A549 (cell line): Measurements from ENCODE around the gene DAGLA.

ENCODE experiments used
- BHLHE40 ChIP-seq: IDR thresholded peaks from 2 replicates; pipeline ENCODE4 v1.6.1; 2012; ENCODE audit warnings: low read depth, low read length, inconsistent platforms
- CHD2 ChIP-seq: fragments of 150-350 bp; IDR thresholded peaks from 2 replicates; pipeline ENCODE4 v1.6.1; 2014; ENCODE audit warnings: low read length; ENCODE audit not compliant: partially characterized antibody
- EP300 ChIP-seq, 2 experiments: fragments of >200 bp; sonication (Bioruptor Twin); formaldehyde crosslinking; IDR thresholded peaks; 2 replicates in 1 of 2; 3 replicates in 1 of 2; pipeline ENCODE4 v1.6.1; 2016 to 2017
- HOXA7 ChIP-seq: fragments of 250-450 bp; sonication (Bioruptor Pico); IDR thresholded peaks from 2 replicates; pipeline ENCODE4 v1.5.0; 2020; ENCODE audit warnings: mild to moderate bottlenecking, moderate library complexity
- MAFK ChIP-seq: fragments of 450-650 bp; IDR thresholded peaks from 2 replicates; pipeline ENCODE4 v1.6.1; 2014; ENCODE audit not compliant: partially characterized antibody
- MYC ChIP-seq: IDR thresholded peaks from 2 replicates; pipeline ENCODE4 v1.6.1; 2012; ENCODE audit warnings: mild to moderate bottlenecking, inconsistent platforms, low read length, improper control_type of control experiment, borderline replicate concordance
- NR3C1 ChIP-seq: fragments of >200 bp; sonication (Bioruptor Twin); formaldehyde crosslinking; IDR thresholded peaks from 3 replicates; pipeline ENCODE4 v1.6.1; 2017
- POLR2A ChIP-seq: IDR thresholded peaks from 2 replicates; pipeline ENCODE4 v1.6.1; 2012; ENCODE audit warnings: mild to moderate bottlenecking, low read length
- RAD21 ChIP-seq, 2 experiments: fragments of >200 bp in 1 of 2; sonication (Bioruptor Twin) in 1 of 2; formaldehyde crosslinking in 1 of 2; IDR thresholded peaks in 1 of 2; conservative IDR thresholded peaks in 1 of 2; 2 replicates in 1 of 2; 3 replicates in 1 of 2; pipeline ENCODE4 v1.6.1; 2012 to 2018; ENCODE audit warnings: inconsistent platforms in 1 of 2
- RCOR1 ChIP-seq: fragments of 150-350 bp; IDR thresholded peaks from 2 replicates; pipeline ENCODE4 v1.6.1; 2014; ENCODE audit warnings: antibody characterized with exemption, low read length, low read depth
- RFX5 ChIP-seq: fragments of 450-650 bp; IDR thresholded peaks from 2 replicates; pipeline ENCODE4 v1.7.1; 2014; ENCODE audit warnings: antibody characterized with exemption, mild to moderate bottlenecking, moderate library complexity
- ZNF302 ChIP-seq: fragments of 250-450 bp; sonication (Bioruptor Pico); IDR thresholded peaks from 2 replicates; pipeline ENCODE4 v1.9.0; 2021; ENCODE audit warnings: inconsistent platforms, mild to moderate bottlenecking, moderate library complexity
- TF ChIP-seq, protein P1 (sequence below): fragments of >200 bp; sonication (Bioruptor Twin); formaldehyde crosslinking; IDR thresholded peaks from 3 replicates; pipeline ENCODE4 v1.5.1; 2016
- TF ChIP-seq, protein P2 (sequence below): fragments of 250-450 bp; sonication (Bioruptor Pico); IDR thresholded peaks from 2 replicates; pipeline ENCODE4 v1.5.0; 2021; ENCODE audit warnings: mild to moderate bottlenecking, moderate library complexity, borderline replicate concordance

DNA sequence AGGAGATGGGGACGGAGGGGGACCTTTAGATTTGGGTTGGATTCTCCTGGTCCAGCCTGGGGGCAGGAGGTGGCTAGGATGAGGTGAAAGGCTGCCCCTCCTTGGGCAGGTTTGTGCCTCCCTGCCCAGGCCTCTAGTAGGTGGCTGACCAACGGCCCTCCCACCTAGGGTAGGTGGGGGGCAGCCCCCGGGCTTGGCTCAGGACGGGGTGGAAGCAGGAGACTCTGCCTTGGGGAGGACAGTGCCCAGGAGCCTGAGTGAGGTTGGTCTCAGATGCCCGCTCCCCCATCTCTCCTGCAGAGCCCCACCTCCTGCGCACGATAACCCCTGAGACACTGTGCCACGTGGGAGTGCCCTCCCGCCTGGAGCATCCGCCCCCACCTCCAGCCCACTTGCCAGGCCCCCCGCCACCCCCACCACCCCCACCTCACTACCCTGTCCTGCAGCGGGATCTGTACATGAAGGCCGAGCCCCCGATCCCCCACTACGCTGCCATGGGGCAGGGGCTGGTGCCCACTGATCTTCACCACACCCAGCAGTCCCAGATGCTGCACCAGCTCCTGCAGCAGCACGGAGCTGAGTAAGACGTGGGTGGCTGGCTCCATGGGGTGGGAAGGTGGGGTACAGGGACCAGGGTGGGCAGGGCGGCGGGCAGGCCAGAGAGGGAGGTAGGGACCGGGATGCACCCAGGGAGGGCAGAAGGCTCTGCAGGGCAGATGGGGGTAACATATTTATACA lies 89.9 kb downstream of the DAGLA start:
- TF ChIP-seq ZNF302 (no peak), POLR2A (no peak), MYC (no peak), RFX5 (no peak), RCOR1 (no peak), NR3C1 (no peak), HOXA7 (CRISPR knock-in tag) (no peak), CHD2 (no peak), MAFK (no peak), BHLHE40 (no peak), RAD21 (conservative IDR thresholded peaks at IDR 0.05 in 1 of 2, IDR thresholded peaks at IDR 0.05 in 1 of 2) (no peak), EP300 (IDR thresholded peaks at IDR 0.05) (no peak)
- TF ChIP-seq, protein P1, sequence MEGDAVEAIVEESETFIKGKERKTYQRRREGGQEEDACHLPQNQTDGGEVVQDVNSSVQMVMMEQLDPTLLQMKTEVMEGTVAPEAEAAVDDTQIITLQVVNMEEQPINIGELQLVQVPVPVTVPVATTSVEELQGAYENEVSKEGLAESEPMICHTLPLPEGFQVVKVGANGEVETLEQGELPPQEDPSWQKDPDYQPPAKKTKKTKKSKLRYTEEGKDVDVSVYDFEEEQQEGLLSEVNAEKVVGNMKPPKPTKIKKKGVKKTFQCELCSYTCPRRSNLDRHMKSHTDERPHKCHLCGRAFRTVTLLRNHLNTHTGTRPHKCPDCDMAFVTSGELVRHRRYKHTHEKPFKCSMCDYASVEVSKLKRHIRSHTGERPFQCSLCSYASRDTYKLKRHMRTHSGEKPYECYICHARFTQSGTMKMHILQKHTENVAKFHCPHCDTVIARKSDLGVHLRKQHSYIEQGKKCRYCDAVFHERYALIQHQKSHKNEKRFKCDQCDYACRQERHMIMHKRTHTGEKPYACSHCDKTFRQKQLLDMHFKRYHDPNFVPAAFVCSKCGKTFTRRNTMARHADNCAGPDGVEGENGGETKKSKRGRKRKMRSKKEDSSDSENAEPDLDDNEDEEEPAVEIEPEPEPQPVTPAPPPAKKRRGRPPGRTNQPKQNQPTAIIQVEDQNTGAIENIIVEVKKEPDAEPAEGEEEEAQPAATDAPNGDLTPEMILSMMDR, result no peak
- TF ChIP-seq, protein P2, sequence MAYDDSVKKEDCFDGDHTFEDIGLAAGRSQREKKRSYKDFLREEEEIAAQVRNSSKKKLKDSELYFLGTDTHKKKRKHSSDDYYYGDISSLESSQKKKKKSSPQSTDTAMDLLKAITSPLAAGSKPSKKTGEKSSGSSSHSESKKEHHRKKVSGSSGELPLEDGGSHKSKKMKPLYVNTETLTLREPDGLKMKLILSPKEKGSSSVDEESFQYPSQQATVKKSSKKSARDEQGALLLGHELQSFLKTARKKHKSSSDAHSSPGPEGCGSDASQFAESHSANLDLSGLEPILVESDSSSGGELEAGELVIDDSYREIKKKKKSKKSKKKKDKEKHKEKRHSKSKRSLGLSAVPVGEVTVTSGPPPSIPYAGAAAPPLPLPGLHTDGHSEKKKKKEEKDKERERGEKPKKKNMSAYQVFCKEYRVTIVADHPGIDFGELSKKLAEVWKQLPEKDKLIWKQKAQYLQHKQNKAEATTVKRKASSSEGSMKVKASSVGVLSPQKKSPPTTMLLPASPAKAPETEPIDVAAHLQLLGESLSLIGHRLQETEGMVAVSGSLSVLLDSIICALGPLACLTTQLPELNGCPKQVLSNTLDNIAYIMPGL (CRISPR knock-in tag), result no peak
